HK-2 (cell line): ENCODE data around the gene ARID1B.

Source experiments
- DNase-seq: peaks from one replicate; pipeline ENCODE4 v3.0.0-alpha.2; 2018; ENCODE audit not compliant: unreplicated experiment

Gene ARID1B

DNA sequence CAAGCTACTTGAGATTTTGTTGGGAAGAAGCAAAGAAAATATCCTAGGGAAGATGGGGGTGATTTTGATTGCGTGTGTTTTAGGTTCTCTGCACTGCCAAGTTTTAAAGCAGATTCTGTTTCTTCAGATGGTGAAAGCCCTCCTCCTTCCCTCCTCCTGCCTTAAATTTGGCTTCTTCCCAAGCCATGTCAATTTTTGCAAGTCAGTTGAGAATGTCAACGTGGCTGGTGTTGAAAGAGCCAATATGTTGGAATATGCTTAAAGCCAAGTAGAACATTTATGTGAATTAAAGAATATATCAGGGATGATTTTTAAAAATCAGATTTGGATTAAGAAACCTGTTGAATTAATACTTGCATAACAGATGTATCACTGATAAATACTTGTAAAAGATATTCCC, 270.8 kb downstream of the ARID1B start:
- DNase-seq: no peak

DNA sequence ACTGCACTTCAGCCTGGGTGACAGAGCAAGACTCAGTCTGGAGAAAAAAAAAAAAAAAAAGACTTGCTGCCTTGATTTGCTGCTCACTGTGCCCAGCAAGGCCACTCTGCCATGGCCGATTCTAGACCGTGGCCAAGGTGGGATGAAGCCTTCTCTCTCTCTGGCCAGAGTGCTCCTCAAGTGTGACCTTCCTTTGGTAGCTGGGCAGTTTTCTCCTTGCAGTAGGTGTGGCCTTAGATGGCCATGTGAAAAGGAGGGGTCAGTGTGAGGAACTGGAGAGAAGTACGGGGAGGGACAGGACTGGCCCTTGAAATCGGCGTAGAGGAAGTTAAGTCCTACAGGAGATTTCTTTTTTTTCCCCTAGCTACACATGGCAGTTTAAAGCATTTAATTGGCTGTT, 272.0 kb downstream of the ARID1B start:
- no peak for DNase-seq

DNA sequence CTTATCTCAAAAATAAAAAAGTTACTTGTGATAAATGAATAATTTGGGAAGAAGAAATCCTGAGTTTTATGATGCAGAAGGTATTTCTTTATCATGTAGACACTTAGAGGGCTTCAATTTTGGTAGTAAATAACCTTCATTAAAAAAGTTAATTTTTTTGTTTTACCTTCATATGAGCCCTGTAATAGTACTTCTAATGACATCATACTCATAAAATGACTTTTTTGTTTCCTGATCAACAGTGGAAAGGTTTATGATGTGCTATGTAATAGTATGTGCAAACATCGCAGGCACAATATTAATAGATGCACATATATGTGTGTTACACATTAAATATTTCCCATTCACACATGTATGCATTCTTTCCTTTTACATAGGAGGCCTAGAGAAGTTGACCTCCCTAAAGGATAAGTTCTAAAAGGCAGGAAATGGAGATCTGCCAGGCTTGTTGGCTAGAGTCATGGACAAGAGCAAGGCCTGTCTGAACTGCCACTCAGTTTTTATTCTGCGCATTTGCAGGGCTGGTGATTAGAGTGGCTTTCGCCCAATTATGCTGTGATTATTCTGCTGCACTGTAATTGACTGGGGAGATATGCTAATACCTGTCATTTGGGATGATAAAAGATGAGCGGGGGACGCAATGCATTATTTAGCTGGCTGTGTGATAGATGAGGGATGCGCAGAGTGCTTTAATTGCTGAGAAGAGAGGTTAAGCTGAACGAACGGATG, 273.5 kb downstream of the ARID1B start:
- no peak for DNase-seq

DNA sequence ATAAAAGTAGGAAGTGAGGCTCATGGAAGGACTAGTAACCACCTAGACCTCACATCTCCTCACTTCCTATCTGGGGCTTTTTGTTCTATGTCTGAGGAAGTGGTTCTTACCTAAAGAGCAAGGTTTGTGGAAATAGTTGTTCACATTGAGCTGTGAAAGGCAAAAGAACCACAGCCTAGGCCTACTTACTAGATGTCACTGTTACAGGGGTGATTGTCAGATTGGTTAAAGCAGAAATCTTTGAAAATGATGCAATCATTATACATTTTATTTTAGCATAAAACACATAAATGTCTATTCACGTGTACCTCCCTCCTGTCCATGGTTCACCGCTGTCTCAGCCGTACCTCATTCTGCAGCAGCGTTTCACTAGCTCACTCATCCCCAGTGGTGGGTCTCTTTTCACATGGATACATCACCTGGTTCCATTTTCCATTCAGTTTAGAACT, 277.4 kb downstream of the ARID1B start:
- no peak for DNase-seq

DNA sequence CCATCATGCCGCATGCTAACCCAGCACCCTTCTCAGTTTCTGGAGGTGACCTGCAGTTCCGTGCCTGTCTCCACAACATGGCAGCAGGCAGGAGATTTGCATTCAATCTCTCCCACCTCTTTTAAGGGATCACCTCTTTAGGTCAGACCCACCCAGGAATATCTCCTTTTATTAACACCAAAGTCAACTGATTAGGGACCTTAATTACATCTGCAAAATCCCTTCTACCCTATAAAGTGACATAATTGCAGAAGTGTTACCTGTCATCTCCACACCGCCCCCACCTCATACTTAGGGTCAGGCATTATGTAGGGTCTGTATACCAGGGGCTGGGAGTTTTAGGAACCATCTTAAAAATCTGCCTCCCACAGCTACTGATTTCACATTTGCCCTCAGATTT, 278.7 kb downstream of the ARID1B start:
- no peak for DNase-seq

DNA sequence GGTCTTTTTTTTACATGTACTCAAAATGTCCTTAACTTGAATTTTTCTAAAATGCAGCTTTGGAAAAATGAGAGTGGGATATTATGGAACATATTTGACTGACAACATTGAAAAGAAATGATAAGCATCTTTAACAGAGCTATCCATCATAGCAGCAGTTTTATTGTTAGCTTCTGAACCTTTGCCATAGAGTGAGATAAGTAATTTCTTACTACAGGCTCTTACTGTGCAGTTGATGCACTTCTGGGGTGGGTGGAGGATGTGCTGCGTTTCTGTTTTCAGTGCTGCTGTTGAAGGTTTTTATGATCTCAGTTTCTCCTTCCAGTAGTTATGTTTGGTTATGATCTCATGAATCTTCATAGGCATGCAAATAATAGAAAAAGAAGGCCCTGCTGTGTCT, 279.1 kb downstream of the ARID1B start:
- DNase-seq: no peak

DNA sequence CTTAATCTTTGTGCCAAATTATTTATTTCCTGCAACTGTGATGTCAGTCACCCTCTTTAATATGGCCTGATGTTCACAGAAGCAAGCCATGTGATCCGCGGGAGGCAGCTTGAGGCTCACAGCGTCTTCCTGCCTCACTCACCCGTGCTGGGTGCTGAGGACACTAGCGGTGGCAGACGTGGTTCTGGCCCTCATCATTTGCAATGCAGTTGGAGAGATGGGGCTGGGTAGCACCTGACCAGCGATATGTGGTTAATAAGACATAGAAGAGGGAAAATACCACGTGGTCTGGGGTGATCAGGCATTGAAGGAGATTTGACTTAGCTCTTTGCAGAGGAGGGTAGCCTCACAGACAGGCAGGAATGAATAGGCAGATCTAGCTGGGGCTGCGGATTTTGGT, 281.4 kb downstream of the ARID1B start:
- DNase-seq: no peak

DNA sequence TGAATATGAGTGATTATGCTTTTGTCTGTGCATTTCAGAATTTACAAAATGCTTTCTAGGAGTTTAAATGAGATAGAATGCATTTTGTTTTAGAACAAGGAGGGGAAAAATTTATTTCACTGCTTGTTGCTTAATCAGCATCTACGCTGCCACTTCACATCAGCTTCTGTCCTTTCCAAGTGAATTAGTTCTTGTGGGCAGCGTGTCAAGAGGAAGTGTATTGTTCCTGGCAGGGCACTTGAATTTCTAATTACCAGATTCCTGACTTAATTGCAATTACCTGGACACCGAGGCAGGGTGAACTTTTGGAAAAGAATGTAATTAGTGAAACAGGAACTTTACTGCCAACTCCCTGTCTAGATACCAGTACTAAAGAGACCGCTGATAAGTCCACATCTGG, 282.6 kb downstream of the ARID1B start:
- DNase-seq: no peak

DNA sequence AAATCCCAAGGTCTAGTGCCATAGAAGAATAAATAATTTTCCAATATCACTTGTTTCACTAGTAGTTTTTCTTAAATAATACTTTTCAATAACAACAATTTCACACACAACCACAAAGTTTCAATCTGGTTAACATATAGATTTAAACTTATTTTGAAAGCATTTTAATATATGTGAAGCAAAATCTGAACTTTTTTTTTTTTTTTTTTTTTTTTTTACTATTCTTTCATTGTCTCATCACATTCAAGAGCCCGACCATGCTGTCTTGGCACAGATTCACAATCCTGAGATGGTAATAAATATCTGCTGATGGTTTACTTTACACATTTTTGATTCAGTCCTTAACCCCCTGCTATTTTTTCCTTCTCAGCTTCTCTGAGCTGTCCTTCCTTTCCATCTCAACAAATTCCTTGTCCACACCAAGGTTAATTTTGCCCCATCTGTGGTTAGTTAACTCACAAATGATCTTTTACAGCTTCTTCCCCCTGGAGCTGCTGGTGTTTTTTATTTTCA, 283.3 kb downstream of the ARID1B start:
- no peak for DNase-seq

DNA sequence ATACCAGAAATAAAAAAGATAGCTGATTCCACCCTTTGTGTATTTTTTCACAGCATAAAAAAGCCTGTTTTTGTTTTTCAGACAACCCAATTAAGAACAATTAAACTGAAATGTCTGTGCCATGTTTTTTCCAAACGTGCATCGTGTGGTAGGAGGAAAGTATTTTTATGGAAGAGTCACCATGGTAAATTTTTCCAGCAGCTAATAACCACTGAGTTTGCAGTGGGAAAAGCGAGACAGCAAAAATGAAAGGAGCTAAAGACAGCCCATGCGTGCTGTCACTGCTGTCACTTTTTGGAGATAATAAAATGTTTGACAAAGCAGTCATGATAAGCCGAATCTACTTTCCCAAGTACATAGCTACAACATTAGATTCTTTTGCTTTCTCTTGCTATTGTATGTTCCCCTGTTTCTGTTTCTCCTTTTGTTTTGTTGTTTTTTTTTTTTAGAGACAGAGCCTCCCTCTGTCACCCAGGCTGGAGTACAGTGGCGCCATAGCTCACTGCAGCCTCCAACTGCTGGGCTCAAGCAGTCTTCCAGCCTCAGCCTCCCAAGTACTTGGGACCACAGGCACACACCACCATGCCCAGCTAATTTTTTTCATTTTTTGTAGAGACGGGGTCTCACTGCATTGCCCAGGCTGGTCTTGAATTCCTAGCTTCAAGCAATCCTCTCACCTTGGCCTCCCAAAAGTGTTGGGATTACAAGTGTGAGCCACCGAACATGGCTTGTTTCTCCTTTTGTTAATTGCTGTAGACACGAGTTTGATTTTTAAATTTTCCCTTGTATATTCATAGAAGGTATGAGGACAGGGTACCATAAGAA, 284.8 kb downstream of the ARID1B start:
- DNase-seq: no peak

DNA sequence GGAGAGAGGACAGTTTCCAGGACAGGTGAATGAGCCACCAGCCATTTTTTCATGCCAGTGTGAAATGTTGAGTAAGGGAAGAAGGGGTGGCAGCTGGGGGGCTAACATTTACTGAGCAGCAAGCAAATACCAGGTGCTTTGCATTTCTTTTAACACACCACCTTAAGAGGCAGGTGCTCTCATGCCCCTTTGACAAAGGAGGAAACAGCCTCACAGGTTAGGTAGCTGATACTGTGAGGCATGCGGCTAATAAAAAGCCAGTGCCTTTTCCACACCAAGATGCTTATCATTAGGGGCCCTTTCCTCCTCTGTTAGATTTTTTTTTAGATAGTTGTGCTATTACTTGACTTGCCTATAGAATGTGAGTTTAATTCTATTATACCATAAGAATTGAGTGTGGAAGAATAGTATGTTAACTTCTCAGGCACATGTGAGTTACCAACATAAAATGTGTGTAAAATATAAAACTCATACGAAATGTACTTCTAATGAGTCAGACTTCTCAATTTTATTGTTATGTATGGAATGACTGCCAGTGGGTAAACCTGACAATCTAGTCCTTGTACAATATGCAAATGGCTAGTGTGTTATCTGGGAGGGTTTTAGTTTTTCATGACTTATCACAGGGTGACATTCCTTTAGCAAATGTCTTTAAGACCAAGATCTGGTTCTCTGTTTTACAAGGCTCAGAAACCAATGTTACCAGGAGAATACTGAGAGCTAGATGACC, 286.2 kb downstream of the ARID1B start:
- no peak for DNase-seq

DNA sequence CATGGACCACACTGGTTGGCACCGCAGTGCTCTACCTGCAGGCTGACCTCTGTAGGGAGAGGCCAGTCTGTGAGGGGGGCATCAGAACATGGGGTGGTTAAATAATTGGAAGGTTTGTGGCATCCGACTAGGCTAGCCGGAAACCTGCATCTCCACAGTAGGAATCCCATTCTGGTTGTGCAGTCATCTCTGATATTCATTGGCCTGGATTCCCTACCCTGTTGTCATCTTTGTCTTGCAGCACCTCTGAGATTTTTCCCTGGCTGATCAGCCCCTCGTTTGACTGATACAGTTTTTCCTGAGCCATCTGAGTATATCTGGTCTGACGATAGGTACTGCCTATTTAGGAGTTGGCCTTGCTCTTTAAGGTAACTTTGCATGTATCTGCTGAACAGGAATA, 286.7 kb downstream of the ARID1B start:
- DNase-seq: no peak

DNA sequence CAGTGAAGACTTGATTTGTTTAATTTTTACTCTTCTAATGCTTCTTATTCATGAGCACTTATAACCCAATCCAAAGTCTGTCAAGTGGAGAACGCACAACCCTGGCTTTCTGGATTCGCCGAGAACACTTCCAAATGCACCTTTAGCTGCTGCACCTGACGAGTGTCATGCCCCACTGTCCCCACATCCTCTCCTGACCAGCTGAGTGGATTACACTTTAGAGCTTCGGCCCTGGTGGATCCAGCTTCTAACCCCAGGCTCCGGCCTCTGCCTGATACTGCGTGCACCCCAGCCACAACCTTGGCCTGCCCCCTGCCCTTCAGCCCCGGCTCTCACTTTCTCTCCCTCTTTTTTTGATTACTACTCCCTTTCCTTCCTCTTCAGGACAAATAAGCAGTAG, 287.3 kb downstream of the ARID1B start:
- no peak for DNase-seq

DNA sequence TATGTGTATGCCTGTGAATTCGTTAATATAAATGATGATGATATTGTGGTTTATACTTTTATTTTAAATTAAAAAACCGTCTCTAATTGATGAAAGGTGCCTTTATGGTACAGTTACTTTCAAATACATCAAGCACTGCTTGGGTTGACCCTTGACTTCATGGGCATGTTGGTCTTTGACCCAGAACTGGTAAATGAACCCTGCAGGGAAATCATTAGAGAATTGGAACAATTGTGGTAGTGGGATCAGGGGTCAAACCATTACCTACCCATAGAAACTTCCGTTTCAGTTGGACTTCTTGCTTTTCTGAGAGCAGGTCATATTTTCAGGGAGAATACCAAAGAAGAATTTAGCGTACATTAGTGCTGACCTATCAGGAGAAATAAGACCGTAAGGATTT, 288.2 kb downstream of the ARID1B start:
- no peak for DNase-seq

DNA sequence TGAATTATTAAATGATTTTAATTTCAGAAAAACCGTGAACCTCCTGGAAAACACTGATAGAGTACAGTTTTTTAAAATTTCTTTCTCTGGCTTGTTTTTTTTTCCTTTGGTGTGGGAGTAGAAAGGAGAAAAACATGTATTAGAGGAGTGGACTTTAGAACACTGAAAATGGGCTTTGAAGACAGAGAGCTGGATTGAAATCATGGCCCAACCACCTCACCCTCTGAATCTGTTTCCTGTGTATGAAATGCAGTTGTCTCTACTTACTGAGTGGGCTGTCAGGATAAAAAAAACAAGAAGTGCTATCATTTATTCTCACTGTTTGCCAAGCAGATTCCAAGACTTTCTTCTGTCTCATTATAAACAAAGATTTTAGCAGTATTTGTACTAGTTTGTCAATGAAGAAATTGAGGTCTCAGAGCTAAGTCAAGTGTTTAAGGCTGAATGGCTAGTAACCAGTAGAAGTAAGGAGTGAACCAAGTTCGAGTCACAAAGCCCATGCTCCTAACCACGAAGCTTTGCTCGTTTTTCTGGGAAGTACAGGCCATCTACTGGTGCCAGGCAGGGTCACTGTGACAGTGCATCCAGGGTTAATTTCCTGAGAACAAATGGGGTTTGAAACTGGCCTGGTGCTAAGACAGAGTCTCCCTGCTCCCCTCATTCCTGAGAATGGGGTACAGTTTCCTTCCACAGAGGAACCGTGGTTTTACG, 289.8 kb downstream of the ARID1B start:
- DNase-seq: no peak

DNA sequence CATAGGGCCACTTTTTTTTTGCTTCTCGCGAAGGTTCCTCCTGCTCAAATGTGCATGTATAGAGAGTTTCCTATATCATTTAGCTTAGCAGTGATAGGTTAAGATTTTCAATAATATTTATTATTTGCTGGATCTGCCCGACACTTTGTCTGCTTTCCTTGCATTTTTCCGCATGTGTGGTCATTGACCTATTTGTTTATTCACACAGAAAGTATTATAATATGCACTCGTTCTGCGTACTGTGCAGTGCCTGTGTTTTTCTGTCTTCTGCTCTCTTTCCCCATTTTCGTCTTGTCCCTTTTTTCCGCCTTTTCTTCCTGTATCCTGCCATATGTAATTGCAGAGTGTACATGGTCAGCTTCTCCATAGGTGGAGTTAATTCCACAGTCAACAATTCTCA, 290.3 kb downstream of the ARID1B start:
- DNase-seq: no peak

DNA sequence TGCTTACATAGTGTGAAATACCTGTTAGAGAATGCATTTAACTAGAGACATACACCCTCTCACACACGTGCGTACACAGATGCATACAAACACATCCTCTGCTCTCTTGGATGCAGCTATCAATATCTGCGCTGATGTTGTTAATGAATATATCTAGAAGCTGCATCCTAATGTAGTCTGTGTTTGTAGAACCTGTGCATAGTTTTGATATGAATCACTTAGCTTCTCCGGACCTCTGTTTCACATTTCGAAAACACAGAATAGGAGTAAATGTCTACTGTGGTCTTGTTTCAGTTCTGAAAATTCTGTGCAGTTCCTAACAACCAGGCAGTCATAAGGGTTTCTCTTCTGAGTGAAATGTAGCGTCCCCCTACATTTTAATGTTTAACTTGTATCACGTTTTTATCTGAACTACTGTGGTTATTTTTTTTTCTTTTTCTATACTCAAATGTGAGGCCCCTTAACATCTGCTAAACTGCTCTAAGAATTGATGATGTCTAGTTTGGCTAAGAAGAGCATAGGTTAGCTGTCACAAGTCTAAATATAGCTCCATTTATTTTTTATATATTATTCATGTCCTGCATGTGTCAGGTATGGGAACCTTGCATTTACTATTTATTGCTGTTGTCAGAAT, 291.6 kb downstream of the ARID1B start:
- DNase-seq: no peak

DNA sequence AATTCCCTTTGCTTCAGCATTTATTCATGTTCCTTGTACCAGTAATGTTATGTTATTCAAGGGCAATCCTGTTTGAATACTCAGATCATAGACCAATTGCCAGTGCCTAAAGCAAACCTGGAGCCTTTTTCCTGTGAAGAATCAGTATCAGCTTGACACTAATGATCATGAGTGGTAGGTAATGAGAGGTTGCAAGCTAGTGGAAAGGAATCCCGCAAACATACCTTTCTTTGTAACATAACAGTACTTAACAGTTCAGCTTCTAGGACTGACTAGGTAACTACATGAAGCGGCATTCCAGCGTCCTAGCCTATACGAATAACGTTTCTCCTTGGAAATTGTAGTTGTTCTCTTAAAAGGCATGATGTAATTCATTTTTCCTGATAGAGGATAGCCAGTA, 292.4 kb downstream of the ARID1B start:
- DNase-seq: no peak

DNA sequence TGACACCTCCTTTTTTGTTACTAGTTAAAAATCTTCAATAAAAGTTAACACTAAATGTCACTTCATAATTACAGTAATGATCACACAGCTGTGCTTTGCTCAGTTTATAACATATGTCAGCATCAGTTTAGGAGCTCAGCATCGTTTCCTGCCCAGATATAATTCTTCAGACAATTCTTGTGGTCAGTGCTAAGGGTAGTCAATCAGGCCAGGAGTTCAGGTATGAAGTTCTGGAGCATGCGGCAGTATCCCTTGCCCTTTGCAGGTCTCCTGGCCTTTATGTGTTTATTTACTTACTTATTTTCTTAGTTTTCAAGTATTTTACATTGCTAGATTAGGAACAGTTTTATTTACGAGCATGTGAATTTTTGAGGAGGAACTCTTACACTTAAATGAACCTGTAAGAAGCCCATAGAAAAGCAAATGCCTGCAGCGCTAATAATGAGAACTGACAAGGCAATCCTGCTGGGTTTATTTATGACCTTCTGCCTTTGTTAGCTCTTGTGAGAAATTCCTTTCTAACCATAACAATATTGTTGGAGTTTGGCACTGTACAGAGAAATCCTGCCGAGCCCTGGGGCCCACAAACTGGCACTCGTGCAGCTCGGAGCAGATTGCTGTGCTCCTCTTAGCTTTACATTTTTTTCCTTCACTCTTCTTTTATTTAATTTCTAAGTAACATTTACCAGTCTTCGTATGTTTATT, 293.4 kb downstream of the ARID1B start:
- DNase-seq: no peak

DNA sequence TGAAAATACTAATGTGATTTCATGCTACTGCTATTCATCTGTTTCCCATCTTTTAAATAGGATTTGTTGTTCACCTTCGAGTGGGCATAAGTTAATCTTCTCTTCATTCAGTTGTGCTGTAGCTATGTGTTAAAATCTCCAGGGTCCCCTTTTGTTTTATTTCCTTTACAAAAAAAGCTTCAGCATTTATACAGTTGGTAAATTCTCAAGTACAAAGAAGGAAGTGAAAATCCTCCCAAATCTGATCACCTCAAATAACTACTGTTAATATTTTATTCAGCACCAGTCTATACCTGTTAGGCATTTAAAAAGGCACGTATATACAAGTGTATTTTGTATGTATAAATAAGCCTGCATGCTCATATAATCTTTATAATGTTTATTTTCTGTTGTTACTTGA, 294.9 kb downstream of the ARID1B start:
- no peak for DNase-seq

DNA sequence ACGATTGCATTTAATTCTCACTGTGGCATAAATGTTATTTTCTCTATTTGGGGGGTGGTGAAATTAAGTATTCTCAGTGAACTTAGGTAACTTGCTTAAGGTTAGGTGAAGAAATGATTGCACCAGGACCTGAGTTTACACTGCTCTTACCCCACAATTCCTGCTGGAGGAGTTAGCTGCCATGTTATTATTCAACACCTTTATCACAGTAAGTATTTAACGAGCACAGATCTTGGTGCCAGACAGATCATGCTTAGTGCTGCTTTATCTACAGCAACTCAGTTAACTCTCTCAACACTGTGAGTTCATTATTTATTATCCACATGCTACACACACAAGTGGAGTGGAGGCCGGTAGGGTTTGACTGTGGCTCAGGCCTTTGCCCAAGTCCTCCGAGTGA, 296.4 kb downstream of the ARID1B start:
- no peak for DNase-seq
